Measurements from ENCODE around the gene CCNL1.

The CCNL1 gene

GRCh38 chr3:157145606-157146322 is 14.2 kb downstream of the CCNL1 start:
- DNase-seq: peak; percentile 45

GRCh38 chr3:157142315-157142714 is 17.6 kb downstream of the CCNL1 start:
- no peak for DNase-seq

- no peak for DNase-seq
Observed at GRCh38 chr3:157139938-157140534, 19.9 kb downstream of the CCNL1 start.

- no peak for DNase-seq
Observed at GRCh38 chr3:157136647-157137387, 23.1 kb downstream of the CCNL1 start.

- DNase-seq: peak; percentile 59
Observed at GRCh38 chr3:157135671-157136396, 24.1 kb downstream of the CCNL1 start.

- DNase-seq: no peak
Observed at GRCh38 chr3:157134620-157135191, 25.2 kb downstream of the CCNL1 start.

GRCh38 chr3:157133434-157134320 is 26.3 kb downstream of the CCNL1 start:
- DNase-seq: no peak

GRCh38 chr3:157132936-157133335 is 27.0 kb downstream of the CCNL1 start:
- DNase-seq: no peak

- DNase-seq: no peak
Observed at GRCh38 chr3:157132341-157132740, 27.6 kb downstream of the CCNL1 start.

- peak; percentile 43 for DNase-seq
Observed at GRCh38 chr3:157131861-157132260, 28.1 kb downstream of the CCNL1 start.

GRCh38 chr3:157130467-157131251 is 29.3 kb downstream of the CCNL1 start:
- DNase-seq: peak; percentile 65

- DNase-seq: peak; percentile 15
Observed at GRCh38 chr3:157129803-157130466, 30.0 kb downstream of the CCNL1 start.

- peak; percentile 74 for DNase-seq
Observed at GRCh38 chr3:157128771-157129681, 30.9 kb downstream of the CCNL1 start.

GRCh38 chr3:157127831-157128767 is 31.8 kb downstream of the CCNL1 start:
- DNase-seq: peak; percentile 74

GRCh38 chr3:157127268-157127667 is 32.7 kb downstream of the CCNL1 start:
- DNase-seq: peak; percentile 23

- DNase-seq: no peak
Observed at GRCh38 chr3:157126365-157126764, 33.6 kb downstream of the CCNL1 start.

GRCh38 chr3:157125101-157125500 is 34.8 kb downstream of the CCNL1 start:
- DNase-seq: no peak

- DNase-seq: no peak
Observed at GRCh38 chr3:157123621-157124020, 36.3 kb downstream of the CCNL1 start.
